CD1c-positive myeloid dendritic cell (primary cell): ENCODE data around the gene NSG2.
"Not testable (repeated sequence)": the region's sequence is repeated elsewhere in the genome, so short reads cannot be mapped to it uniquely, and the experiment has no call there.

Source experiments
- DNase-seq: peaks from one replicate; pipeline ENCODE4 v3.0.0-alpha.2; 2016; ENCODE audit errors: extremely low spot score

The NSG2 gene

GRCh38 chr5:174101195-174101730, 55.8 kb downstream of the NSG2 start:
- DNase-seq, result no peak

DNA sequence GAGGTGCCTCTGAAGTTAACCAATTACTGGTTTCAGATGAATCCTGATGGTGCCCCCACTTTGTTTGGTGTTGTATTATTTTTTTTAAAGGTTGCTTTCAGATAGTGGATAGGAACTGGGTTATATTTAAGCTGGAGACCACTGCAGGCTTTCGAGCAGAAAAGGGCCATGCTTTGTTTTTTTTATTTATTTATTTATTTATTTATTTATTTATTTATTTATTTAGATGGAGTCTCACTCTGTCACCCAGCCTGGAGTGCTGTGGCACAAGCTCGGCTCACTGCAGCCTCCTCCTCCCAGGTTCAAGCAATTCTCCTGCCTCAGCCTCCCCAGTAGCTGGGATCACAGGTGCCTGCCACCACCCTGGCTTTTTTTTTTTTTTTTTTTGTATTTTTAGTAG, 57.1 kb downstream of the NSG2 start:
- not testable (repeated sequence) for DNase-seq

DNA sequence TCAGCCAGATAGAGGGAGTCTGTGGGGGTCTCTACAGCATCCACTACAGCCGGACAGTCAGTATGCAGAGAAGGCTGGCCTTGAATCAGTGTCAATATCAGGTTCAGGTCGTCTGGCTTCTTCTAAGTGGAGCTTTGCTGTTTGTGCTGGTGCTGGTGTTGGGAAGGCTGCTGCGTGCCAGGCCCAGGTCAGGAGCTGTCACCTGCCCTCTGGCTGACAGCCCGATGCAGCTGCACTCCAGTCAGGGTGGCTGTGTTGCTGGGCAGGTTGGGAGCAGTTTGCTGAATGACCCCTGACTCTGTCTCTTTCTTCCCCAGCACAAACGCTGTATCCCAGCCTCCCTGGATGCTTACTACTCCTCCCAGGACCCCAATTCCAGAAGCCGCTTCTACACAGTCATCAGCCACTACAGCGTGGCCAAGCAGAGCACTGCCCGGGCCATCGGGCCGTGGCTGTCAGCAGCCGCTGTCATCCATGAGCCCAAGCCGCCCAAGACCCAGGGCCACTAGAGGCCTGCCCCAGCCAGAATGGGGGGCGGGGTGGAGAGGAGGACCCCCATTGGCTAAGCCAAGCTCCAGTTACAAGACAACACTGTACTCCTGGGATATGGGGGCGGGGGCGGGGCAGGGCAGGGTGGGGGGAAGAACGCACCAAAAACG, 61.6 kb downstream of the NSG2 start:
- no peak for DNase-seq

DNA sequence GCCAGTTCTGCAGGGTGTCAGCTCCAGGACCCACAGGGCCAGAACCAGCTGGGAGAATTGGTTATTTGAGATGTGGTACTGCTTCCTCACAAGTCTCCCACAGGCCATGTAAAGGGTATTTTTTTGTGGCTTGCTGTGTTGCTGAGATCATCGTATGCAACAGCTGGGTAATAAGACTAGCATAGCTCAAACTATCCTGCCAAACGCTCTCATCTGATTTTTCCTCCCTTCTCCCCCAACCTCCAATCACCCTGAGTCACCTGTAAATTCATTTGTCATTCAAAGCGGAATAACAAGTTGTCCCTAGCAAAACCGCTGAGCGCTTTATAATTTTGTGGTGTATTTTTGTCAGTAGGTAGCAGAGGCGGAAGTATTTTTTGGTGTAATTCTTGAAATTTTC, 63.2 kb downstream of the NSG2 start:
- DNase-seq, result no peak

DNA sequence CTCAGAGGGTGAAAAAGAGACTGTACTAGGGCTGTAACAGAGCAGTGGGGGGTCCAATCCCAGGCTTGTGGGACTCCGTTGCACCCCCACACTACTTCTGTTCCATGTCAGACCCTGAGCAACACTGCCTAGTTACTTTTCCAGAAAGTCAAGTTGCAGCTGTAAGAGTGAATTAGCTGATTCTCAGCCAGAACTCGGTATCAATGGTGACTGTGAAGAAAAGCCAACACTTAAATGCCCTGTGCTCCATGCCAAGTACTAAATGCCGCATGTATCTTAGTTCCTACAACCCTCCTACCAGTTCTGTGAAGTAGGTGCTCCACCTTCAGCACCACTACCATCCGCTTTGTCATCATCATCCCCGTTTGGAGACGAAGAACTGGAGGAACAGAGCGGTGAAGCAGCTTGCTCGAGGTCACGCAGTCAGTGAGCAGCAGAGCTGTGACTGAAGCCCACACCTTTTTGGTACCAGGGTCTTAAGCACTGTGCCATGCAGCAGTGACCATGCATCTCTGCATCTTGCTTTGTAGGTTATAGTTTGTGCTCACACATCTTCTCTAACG, 64.3 kb downstream of the NSG2 start:
- DNase-seq, result no peak

DNA sequence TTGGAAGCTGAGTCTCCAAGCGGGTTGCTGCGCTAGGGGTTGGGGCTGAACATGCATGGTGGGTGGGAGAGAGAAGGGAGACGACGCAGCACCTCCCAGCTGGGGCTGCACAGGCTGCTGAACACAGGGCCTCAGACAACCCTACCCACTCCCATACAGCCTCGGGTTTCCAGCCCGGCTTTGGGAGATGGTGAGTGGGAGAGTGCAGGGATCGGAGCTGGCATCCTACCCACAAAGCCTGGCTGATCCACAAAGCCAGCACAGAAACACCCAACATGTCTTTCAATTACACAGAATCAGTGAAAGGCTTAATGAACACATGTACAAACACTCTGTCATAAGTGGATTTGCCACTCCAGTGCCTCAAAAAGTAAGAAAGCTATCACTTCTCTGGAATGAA, 64.8 kb downstream of the NSG2 start:
- DNase-seq, result no peak

- no peak for DNase-seq
Measured at GRCh38 chr5:174111287-174111973, 65.9 kb downstream of the NSG2 start.

DNA sequence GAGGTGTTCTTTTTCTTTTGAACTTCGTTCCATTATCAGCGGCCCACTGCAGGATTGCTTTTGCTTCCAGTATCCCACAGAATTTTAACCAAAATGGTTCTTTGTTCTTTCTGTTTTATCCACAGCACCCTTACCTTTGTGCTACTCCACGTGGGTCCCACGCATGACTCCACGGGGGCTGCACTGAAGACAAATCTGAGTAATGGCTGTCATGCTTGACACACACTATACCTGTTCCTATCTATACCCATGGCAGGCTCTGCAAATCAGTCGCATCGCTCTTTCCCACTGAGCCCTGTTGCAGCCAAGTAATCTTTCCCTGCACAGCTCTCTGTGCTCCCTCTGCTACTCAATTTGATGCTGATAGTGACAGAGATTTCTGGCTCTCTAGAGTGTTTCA, 69.7 kb downstream of the NSG2 start:
- no peak for DNase-seq

- no peak for DNase-seq
Measured at GRCh38 chr5:174118823-174119467, 73.4 kb downstream of the NSG2 start.

- no peak for DNase-seq
Measured at GRCh38 chr5:174119468-174119881, 74.0 kb downstream of the NSG2 start.

DNA sequence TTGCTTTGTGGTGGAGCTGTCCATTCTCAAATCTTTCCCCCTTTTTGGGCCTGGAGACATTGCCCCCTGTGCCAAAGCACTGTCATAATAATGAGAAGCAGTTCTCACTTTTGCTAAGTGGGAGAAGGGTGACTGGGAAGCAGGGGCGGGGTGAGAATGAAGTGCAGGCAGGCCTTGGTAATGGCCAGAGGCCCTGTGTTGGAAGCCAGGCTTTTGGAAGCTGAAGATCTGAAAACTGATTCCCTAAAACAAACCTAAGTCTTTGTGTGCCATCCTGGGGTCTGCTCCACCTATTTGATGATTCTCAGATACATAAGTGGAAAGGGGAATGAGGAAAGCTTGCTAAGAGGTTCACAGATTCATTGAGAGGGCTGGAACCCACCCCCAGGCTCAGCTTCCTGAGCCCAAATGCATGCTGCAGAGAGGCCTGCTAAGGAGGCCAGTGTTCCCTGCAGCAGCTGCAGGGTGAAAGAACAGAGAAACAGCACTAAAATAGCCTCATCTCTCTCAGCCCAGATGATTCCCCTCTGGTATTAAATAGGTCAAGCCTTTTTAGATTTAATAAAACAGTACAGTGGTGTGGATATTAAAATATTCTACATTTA, 75.0 kb downstream of the NSG2 start:
- no peak for DNase-seq

GRCh38 chr5:174134545-174134944, 89.0 kb downstream of the NSG2 start:
- no peak for DNase-seq

GRCh38 chr5:174139623-174140022, 94.1 kb downstream of the NSG2 start:
- no peak for DNase-seq

GRCh38 chr5:174140452-174141020, 95.0 kb downstream of the NSG2 start:
- no peak for DNase-seq

GRCh38 chr5:174141398-174141797, 95.9 kb downstream of the NSG2 start:
- DNase-seq, result no peak

- no peak for DNase-seq
Measured at GRCh38 chr5:174145091-174145490, 99.6 kb downstream of the NSG2 start.

GRCh38 chr5:174145821-174146220, 100.3 kb downstream of the NSG2 start:
- no peak for DNase-seq

DNA sequence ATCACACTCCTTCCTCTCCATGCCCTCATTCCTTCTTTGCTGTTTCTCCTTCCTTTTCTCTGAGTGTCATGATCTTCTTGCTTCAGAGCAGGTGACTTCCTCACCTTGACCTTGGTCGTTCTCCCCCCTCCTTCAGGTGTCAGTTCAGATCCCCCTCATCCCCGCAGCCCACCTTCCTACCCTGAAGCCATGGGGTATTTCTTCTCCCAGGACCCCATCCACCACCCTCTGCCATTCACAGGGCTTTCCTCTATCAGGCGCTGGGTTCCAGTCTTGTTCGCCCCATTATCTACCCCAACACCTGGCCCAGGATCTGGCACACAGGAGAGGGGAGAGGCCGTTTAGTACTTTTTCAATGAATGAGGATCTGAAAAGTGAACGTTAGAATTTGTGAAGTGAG, 101.0 kb downstream of the NSG2 start:
- no peak for DNase-seq

DNA sequence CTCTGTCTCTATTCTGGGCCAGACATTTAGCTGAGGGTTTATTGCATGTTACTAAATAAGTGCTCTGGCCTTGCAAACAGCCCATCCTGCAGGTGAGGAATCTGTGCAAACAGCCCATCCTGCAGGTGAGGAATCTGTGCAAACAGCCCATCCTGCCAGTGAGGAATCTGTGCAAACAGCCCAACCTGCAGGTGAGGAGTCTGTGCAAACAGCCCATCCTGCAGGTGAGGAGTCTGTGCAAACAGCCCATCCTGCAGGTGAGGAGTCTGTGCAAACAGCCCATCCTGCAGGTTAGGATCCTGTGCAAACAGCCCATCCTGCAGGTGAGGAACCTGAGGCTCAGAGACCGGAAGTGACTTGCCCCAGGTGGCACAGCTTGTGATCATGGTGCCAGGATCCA, 101.5 kb downstream of the NSG2 start:
- not testable (repeated sequence) for DNase-seq

DNA sequence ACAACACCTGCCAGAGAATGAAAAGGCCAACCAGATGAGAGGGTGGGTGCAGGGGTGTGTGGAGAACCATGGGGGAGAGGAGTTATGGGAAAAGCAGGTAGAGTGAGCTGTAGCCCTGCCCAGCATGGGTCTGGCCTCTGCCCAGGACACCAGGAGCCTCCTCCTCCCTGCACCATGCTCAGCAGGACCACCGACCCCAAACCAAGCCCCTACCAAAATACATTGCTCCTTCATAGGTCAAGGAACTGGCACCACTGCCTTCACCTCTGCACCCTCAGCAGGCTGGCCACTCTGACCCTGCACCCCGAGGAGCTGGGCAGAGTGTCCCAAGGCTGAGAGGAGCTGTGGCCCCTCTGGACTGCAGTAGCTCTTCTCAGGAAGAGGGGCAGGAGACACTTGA, 102.0 kb downstream of the NSG2 start:
- DNase-seq, result no peak

GRCh38 chr5:174148721-174149120, 103.2 kb downstream of the NSG2 start:
- no peak for DNase-seq

DNA sequence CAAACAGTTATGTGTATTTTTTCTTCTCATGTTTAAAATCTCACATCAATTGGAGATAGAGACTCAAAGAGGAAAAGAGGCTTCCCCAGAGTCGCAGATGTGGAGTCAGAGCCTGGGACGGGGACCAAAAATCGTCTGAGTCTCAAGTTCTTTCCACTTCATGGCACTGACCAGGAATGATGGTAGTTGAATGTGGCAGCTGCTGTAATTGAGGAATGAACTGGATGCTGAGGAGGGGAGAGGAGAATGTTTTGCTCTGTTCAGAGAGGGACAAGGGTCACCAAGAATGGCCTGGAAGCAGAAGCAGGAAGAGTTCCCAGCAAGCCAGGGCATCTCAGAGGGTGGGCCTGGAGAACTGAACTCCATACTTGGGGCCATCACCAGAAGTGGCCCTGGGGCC, 103.9 kb downstream of the NSG2 start:
- DNase-seq, result no peak
